SK-N-SH (cell line): ENCODE results near the gene HMBS. TPM values are rescaled to one million over a fixed set of nuclear protein-coding genes. Genes with fewer than 3 reads are reported as not detected.
A peak's percentile ranks its signal among the peaks of the same experiment; 100 is the strongest.

Source experiments
- CTCF ChIA-PET: fragments of 300-600, 350-600 bp; formaldehyde crosslinking; extraction: SDS; loops from one replicate; lab custom pipeline; 2021; lab: Yijun Ruan, JAX
- POLR2A ChIA-PET: fragments of 350-600 bp; sonication (Branson Sonifier 250); formaldehyde crosslinking; extraction: SDS; loops from one replicate; lab custom pipeline; 2020; ENCODE audit warnings: antibody characterized with exemption, inconsistent platforms; lab: Yijun Ruan, JAX
- DNase-seq: peaks from one replicate; pipeline ENCODE4 v3.0.0; 2012
- H2AFZ ChIP-seq: fragments of 200-600 bp; sonication (generic); 2 replicates; pipeline ENCODE4 v1.8.1; 2016; ENCODE audit warnings: antibody characterized with exemption, mild to moderate bottlenecking, low read depth
- H3F3A ChIP-seq: fragments of 200-600 bp; sonication (generic); replicated peaks from 2 replicates; pipeline ENCODE3; 2016; ENCODE audit warnings: antibody characterized with exemption, mild to moderate bottlenecking; ENCODE audit not compliant: insufficient read depth
- H3K27ac ChIP-seq, 2 experiments: fragments of 200-500 bp in 1 of 2; fragments of 200-600 bp in 1 of 2; sonication (Bioruptor generic) in 1 of 2; sonication (generic), shearing (Covaris generic) in 1 of 2; 2 replicates each; pipeline versions ENCODE4 v1.5.1 to v1.6.1; 2014 to 2016; ENCODE audit warnings: low read depth in 2 of 2, inconsistent platforms in 1 of 2, low read length in 1 of 2, mild to moderate bottlenecking in 1 of 2, mixed read lengths in 1 of 2
- H3K27me3 ChIP-seq: fragments of 200-600 bp; sonication (generic), shearing (Covaris generic); 2 replicates; pipeline ENCODE4 v1.6.1; 2016; ENCODE audit warnings: mixed run types; ENCODE audit not compliant: insufficient read depth
- H3K36me3 ChIP-seq, 2 experiments: fragments of 200-500 bp in 1 of 2; fragments of 200-600 bp in 1 of 2; sonication (Bioruptor generic) in 1 of 2; sonication (generic) in 1 of 2; replicated peaks in 1 of 2; 2 replicates each; pipeline versions ENCODE3 to v1.5.1; 2014 to 2016; ENCODE audit warnings: low read length in 1 of 2, mild to moderate bottlenecking in 1 of 2; ENCODE audit not compliant: insufficient read depth in 2 of 2, control insufficient read depth in 1 of 2
- H3K4me1 ChIP-seq, 2 experiments: fragments of 200-500 bp in 1 of 2; fragments of 200-600 bp in 1 of 2; sonication (Bioruptor generic) in 1 of 2; sonication (generic), shearing (Covaris generic) in 1 of 2; 2 replicates each; pipeline versions ENCODE4 v1.5.1 to v1.6.1; 2014 to 2016; ENCODE audit warnings: low read depth in 1 of 2, low read length in 1 of 2, mixed run types in 1 of 2; ENCODE audit not compliant: insufficient read depth in 2 of 2, control insufficient read depth in 1 of 2
- H3K4me2 ChIP-seq: fragments of 200-600 bp; sonication (generic), shearing (Covaris generic); 2 replicates; pipeline ENCODE4 v1.6.1; 2017; ENCODE audit warnings: mixed run types
- H3K4me3 ChIP-seq, 2 experiments: fragments of 200-500 bp in 1 of 2; fragments of 200-600 bp in 1 of 2; sonication (Bioruptor generic) in 1 of 2; sonication (generic), shearing (Covaris generic) in 1 of 2; 2 replicates each; pipeline versions ENCODE4 v1.5.1 to v1.8.1; 2014 to 2016; ENCODE audit warnings: low read depth in 2 of 2, inconsistent platforms in 1 of 2, low read length in 1 of 2, mild to moderate bottlenecking in 1 of 2, mixed read lengths in 1 of 2, moderate library complexity in 1 of 2
- H3K79me2 ChIP-seq: fragments of 200-600 bp; sonication (generic); 2 replicates; pipeline ENCODE4 v1.8.1; 2017; ENCODE audit warnings: mild to moderate bottlenecking; ENCODE audit not compliant: insufficient read depth
- H3K9ac ChIP-seq: fragments of 200-600 bp; sonication (generic); 2 replicates; pipeline ENCODE4 v1.6.1; 2017; ENCODE audit warnings: mixed run types
- H3K9me2 ChIP-seq: fragments of 200-600 bp; sonication (generic); 2 replicates; pipeline ENCODE4 v1.6.1; 2017; ENCODE audit warnings: mixed run types
- H3K9me3 ChIP-seq: fragments of 200-600 bp; sonication (generic); 2 replicates; pipeline ENCODE4 v1.6.1; 2017; ENCODE audit warnings: mixed run types, mild to moderate bottlenecking, moderate library complexity
- H4K20me1 ChIP-seq: fragments of 200-600 bp; sonication (generic); 2 replicates; pipeline ENCODE4 v1.6.1; 2017; ENCODE audit warnings: mild to moderate bottlenecking, mixed run types; ENCODE audit not compliant: insufficient read depth
- CTCF ChIP-seq: fragments of 200-600 bp; sonication (generic); IDR thresholded peaks from 2 replicates; pipeline ENCODE4 v1.6.1; 2017; ENCODE audit warnings: antibody characterized with exemption, mild to moderate bottlenecking, moderate library complexity
- ELF1 ChIP-seq: IDR thresholded peaks from 2 replicates; pipeline ENCODE4 v1.4.0; 2012
- EP300 ChIP-seq, 2 experiments: IDR thresholded peaks; 2 replicates each; pipeline versions ENCODE4 v1.4.0 to v1.6.1; 2012; ENCODE audit warnings: borderline replicate concordance in 1 of 2, low read depth in 1 of 2, low read length in 1 of 2
- FOXJ3 ChIP-seq: sonication (generic); formaldehyde crosslinking; IDR thresholded peaks from 2 replicates; pipeline ENCODE4 v1.5.1; 2020; ENCODE audit warnings: mild to moderate bottlenecking, missing genetic modification reagents
- GATA2 ChIP-seq: sonication (generic); formaldehyde crosslinking; IDR thresholded peaks from 2 replicates; pipeline ENCODE4 v1.5.0; 2020; ENCODE audit warnings: mild to moderate bottlenecking, missing genetic modification reagents
- IRF3 ChIP-seq: fragments of 150-350 bp; IDR thresholded peaks from 2 replicates; pipeline ENCODE4 v1.6.1; 2016; ENCODE audit warnings: mild to moderate bottlenecking, low read depth, low read length
- MAX ChIP-seq: IDR thresholded peaks from 2 replicates; pipeline ENCODE4 v1.4.0; 2012; ENCODE audit warnings: low read depth
- NFIC ChIP-seq: IDR thresholded peaks from 2 replicates; pipeline ENCODE4 v1.4.0; 2012; ENCODE audit warnings: borderline replicate concordance
- NRF1 ChIP-seq: IDR thresholded peaks from 2 replicates; pipeline ENCODE4 v1.6.1; 2012; ENCODE audit warnings: low read depth, mild to moderate bottlenecking, low read length
- PBX3 ChIP-seq: IDR thresholded peaks from 2 replicates; pipeline ENCODE4; 2012
- RAD21 ChIP-seq: IDR thresholded peaks from 2 replicates; pipeline ENCODE4 v1.6.1; 2012; ENCODE audit warnings: mild to moderate bottlenecking, low read length
- REST ChIP-seq: IDR thresholded peaks from 2 replicates; pipeline ENCODE4 v1.6.1; 2012; ENCODE audit warnings: mild to moderate bottlenecking, low read depth, low read length, moderate library complexity
- SMC3 ChIP-seq: IDR thresholded peaks from 2 replicates; pipeline ENCODE4 v1.6.1; 2012; ENCODE audit warnings: low read depth, low read length, improper control_type of control experiment
- TAF1 ChIP-seq: IDR thresholded peaks from 2 replicates; pipeline ENCODE4 v1.6.1; 2012; ENCODE audit warnings: low read depth, mild to moderate bottlenecking, low read length, moderate library complexity, borderline replicate concordance
- USF1 ChIP-seq: IDR thresholded peaks from 2 replicates; pipeline ENCODE4 v1.4.0; 2012; ENCODE audit warnings: low read depth, borderline replicate concordance
- WGBS: methylation state at CpG from one replicate; pipeline ENCODE4 v1.1.6; 2017; ENCODE audit warnings: low lambda C conversion rate; 5-methylcytosine and 5-hydroxymethylcytosine counted together
- polyA plus RNA-seq, 3 experiments: library from polyadenylated mRNA; depleted of rRNA; stranded (reverse); fragments of >200 nt; gene quantifications; 2 replicates each; pipeline ENCODE4 v1.2.3, GENCODE V29; 2012

Gene HMBS
- polyA plus RNA-seq, 1 of the 3 experiments (the other 2 are of a cell fraction), result 69.4 TPM

- Histone ChIP-seq H3K9me3 (no peaks in the 10 kb centered on the region), H3K4me3 (no peak overlapping the region), H3K27ac (no peak overlapping the region), H3F3A (no peaks in the 10 kb centered on the region), H3K27me3 (no peaks in the 10 kb centered on the region), H3K4me1 (no peaks in the 10 kb centered on the region), H3K4me2 (no peak overlapping the region), H3K9me2 (no peaks in the 10 kb centered on the region), H3K79me2 (no peaks in the 10 kb centered on the region), H4K20me1 (no peaks in the 10 kb centered on the region), H2AFZ (no peak overlapping the region), H3K36me3 (peaks cover 6 to 39% of the 10 kb centered on the region in 2 experiments), H3K9ac (no peak overlapping the region)
- ChIA-PET CTCF (interaction anchor here (0.6 to 1.2 kb wide), 3 partner anchors 10 to 20 kb away, joined by 3 read pairs; no protein-coding TSS in a partner anchor), POLR2A (interaction anchor here (3.1 kb wide), 1 partner anchor 11 kb away, joined by 12 read pairs; no protein-coding TSS in a partner anchor)
- peak; percentile 42 for DNase-seq
- WGBS, result 79% methylated on average over 6 of the region's 6 CpGs
- TF ChIP-seq ELF1, result no peak
- no peak for TF ChIP-seq MAX
- TF ChIP-seq RAD21, result no peak
- no peak for TF ChIP-seq IRF3
- no peak for TF ChIP-seq TAF1
- TF ChIP-seq CTCF, result peak; percentile 35
- no peak for TF ChIP-seq PBX3
These were observed 40.0 kb upstream of the HMBS start for GRCh38 chr11:119044708-119045107.

GRCh38 chr11:119046489-119046888 lies 38.2 kb upstream of the HMBS start:
- ChIA-PET POLR2A (interaction anchor here (0.6 to 3.1 kb wide), 3 partner anchors 8 to 75 kb away, joined by 4 to 12 read pairs (median 4); partner anchors contain the start of gene HINFP), CTCF (interaction anchor here (1.4 kb wide), 1 partner anchor 9 kb away, joined by 5 read pairs; no protein-coding TSS in a partner anchor)
- Histone ChIP-seq H3K4me2 (no peak overlapping the region), H3K9ac (no peak overlapping the region), H4K20me1 (no peaks in the 10 kb centered on the region), H3K9me2 (no peaks in the 10 kb centered on the region), H3K4me1 (no peaks in the 10 kb centered on the region), H3K79me2 (no peaks in the 10 kb centered on the region), H3F3A (no peaks in the 10 kb centered on the region), H3K4me3 (no peak overlapping the region), H3K36me3 (peaks cover 12 to 52% of the 10 kb centered on the region in 2 experiments), H3K9me3 (no peaks in the 10 kb centered on the region), H3K27me3 (no peaks in the 10 kb centered on the region), H2AFZ (no peak overlapping the region), H3K27ac (no peak overlapping the region)
- WGBS, result 94% methylated on average over 3 of the region's 6 CpGs
- no peak for DNase-seq
- no peak for TF ChIP-seq SMC3
- no peak for TF ChIP-seq FOXJ3 (CRISPR knock-in tag)
- TF ChIP-seq TAF1, result no peak
- no peak for TF ChIP-seq USF1
- no peak for TF ChIP-seq EP300 (IDR thresholded peaks at IDR 0.05; ENCODE audit: borderline replicate concordance in 1 of 2, low read depth in 1 of 2, low read length in 1 of 2)
- no peak for TF ChIP-seq GATA2 (CRISPR knock-in tag)
- TF ChIP-seq NRF1, result no peak
- no peak for TF ChIP-seq CTCF
- no peak for TF ChIP-seq NFIC
- no peak for TF ChIP-seq REST
